Subcutaneous abdominal adipose tissue (tissue), 5 donors: ENCODE results near the gene MMP15.
A peak's percentile ranks its signal among the peaks of the same experiment; 100 is the strongest.
"Not testable (repeated sequence)": the region's sequence is repeated elsewhere in the genome, so short reads cannot be mapped to it uniquely, and the experiment has no call there.

Experiments
- H3K27ac ChIP-seq: one replicate; pipeline ENCODE4 v1.7.0; 2013; ENCODE audit warnings: low read depth, mild to moderate bottlenecking, inconsistent platforms, low read length, moderate library complexity
- H3K27me3 ChIP-seq, 5 donors: one replicate each; pipeline ENCODE4 v1.7.0; 2013; ENCODE audit warnings: low read length in 5 of 5, inconsistent platforms in 1 of 5; ENCODE audit not compliant: control insufficient read depth in 5 of 5, insufficient read depth in 4 of 5
- H3K36me3 ChIP-seq, 5 donors: one replicate each; pipeline ENCODE4 v1.7.0; 2013; ENCODE audit warnings: low read length in 5 of 5; ENCODE audit not compliant: control insufficient read depth in 5 of 5, insufficient read depth in 5 of 5
- H3K4me1 ChIP-seq, 5 donors: one replicate each; pipeline ENCODE4 v1.7.0; 2013; ENCODE audit warnings: low read length in 5 of 5, mild to moderate bottlenecking in 3 of 5, moderate library complexity in 1 of 5; ENCODE audit not compliant: control insufficient read depth in 5 of 5, insufficient read depth in 5 of 5
- H3K4me3 ChIP-seq, 5 donors: one replicate each; pipeline ENCODE4 v1.7.0; 2013; ENCODE audit warnings: low read length in 5 of 5, low read depth in 1 of 5
- H3K9ac ChIP-seq, 5 donors: one replicate each; pipeline ENCODE4 v1.7.0; 2013; ENCODE audit warnings: low read length in 5 of 5, mild to moderate bottlenecking in 4 of 5, moderate library complexity in 3 of 5
- H3K9me3 ChIP-seq, 5 donors: one replicate each; pipeline ENCODE4 v1.7.0; 2013; ENCODE audit warnings: low read length in 5 of 5; ENCODE audit not compliant: control insufficient read depth in 5 of 5
- donor health status: healthy.
- donor health status: healthy.
- donor health status: healthy.
- donor health status: healthy.
- donor health status: healthy.

Gene MMP15

DNA sequence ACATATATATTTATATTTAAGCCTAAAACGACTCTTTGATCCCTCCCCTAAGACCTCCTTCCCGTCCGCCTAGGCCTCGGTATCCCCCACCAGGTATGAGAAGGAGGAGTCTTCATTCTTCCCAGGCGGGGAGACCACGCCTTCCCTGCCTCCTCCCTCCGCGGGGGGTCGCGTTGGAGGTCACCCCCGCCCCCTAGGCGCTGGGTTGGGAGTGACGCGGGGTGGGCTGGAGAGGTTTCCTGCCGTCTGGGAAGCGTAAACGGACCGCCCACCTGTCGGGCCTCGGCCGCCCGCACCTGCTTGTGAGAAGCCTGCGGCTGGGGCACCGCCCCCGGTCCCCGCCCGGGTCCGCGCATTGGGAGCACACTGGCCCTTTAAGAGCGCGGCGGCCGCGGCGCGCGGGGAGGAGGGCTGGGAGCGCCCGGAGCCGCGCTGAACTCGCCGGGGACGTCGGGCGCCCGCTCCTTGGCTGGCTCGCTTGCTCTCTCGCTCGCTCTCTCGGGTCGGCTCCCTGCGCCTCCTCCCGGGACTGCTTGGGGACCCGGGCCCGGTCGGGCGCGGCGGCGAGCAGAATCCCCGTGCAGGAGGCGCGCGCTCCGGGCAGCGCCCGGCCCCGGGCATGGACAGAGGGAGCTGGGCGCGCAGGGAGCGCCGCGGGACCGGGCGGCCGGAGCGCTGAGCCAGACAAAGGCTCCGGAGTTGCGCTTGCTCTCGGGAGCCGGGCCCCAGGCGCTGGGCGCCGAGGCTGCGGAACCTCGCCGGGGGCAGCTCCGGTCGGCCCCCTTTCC lies at the start of gene MMP15:
Gene MMP15, plus strand, starts transcription at position 404 of the 788 bp plus-strand sequence. CDS start 597 bp downstream, outside the sequence.
- H3K4me1 ChIP-seq: peaks cover 16 to 88% (median 82%) of the 10 kb centered on the region in 5 donors
- H3K9me3 ChIP-seq: no peaks in the 10 kb centered on the region
- H3K36me3 ChIP-seq: no peaks in the 10 kb centered on the region
- H3K27ac ChIP-seq: peak within 1 kb of the TSS; percentile 69
- H3K4me3 ChIP-seq: peak within 1 kb of the TSS; percentile 66 to 85 (median 81)
- no peaks in the 10 kb centered on the region for H3K27me3 ChIP-seq
- peak within 1 kb of the TSS in 4 of 5 donors; percentile 19 to 74 (median 56) for H3K9ac ChIP-seq

DNA sequence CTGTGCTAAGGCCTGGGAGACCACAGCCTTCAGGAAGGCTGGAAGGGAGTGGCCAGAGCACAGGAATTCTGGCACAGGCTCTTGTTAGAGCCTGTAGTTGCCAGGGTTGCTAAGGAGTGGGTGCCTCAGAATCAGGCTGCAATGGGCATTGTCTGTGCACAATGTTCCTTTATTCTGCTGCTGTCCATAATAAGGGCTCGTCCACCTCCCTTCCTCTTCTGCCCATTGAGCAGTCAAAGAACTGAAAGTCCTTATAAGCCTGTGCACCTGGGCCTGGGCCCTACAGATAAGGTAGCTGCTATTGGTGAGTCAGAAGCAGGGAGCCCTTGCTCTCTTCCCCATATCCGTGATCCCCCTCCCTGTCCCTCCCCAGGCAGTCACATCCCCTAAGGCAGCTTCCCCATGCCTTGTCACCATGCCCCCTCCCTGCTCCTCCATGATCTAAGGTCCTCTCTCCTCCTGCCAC lies 49.2 kb upstream of the MMP15 start:
- Histone ChIP-seq H3K27ac (no peak overlapping the region), H3K9ac (no peak overlapping the region), H3K4me1 (no peaks in the 10 kb centered on the region), H3K27me3 (peaks cover 0 to 8% (median 4%) of the 10 kb centered on the region in 5 donors), H3K4me3 (no peak overlapping the region), H3K9me3 (no peaks in the 10 kb centered on the region), H3K36me3 (no peaks in the 10 kb centered on the region)

DNA sequence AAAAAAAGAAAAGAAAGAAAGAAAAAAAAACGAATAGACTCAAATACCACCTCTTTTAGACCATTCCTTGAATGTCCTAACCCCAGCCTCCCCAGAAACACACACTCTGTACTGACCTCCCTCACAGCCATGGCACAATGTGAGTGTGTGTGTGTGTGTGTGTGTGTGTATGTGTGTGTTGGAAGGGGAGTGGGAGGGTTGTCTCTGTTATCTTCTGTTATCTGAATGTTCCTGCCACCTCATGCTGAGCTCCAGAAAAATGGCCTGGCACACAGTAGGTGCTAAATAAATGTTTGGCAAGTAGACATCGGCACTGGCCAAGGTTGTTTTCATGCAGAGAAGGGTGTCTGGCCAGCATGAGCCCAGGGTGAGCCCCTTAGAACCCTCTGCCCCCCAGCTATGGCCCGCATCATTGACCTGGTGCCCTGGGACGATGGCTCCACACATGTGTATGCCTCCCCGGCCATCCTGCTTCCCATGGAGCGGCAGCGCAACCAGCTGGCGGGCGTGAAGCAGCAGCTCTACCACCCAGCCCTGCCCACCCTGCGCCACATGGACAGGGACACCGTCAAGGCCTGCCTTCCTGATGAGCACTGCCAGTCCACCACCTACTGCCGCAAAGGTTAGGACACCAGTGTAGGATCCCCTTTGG lies 48.0 kb upstream of the MMP15 start:
- H3K27me3 ChIP-seq: peaks cover 0 to 10% (median 7%) of the 10 kb centered on the region in 5 donors
- H3K36me3 ChIP-seq: no peaks in the 10 kb centered on the region
- no peak overlapping the region for H3K9ac ChIP-seq
- H3K27ac ChIP-seq: no peak overlapping the region
- H3K4me3 ChIP-seq: no peak overlapping the region
- no peaks in the 10 kb centered on the region for H3K4me1 ChIP-seq
- no peaks in the 10 kb centered on the region for H3K9me3 ChIP-seq

DNA sequence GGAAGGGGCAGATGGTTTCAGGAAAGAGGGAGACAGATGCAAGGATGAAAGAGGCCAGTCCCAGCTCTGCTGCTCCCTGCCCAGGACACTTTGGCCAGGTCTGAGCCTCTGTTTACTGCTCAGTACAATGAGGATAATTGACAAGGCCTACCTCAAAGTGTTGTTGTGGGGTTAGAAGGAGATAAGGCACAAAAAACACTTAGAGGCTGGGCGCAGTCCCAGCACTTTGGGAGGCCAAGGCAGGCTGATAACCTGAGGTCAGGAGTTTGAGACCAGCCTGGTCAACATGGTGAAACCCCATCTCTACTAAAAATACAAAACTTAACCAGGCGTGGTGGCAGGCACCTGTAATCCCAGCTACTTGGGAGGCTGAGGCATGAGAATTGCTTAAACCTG lies 47.5 kb upstream of the MMP15 start:
- H3K9me3 ChIP-seq, H3K27me3 ChIP-seq, H3K4me1 ChIP-seq, H3K4me3 ChIP-seq, H3K9ac ChIP-seq, H3K27ac ChIP-seq, H3K36me3 ChIP-seq: not testable (repeated sequence)

DNA sequence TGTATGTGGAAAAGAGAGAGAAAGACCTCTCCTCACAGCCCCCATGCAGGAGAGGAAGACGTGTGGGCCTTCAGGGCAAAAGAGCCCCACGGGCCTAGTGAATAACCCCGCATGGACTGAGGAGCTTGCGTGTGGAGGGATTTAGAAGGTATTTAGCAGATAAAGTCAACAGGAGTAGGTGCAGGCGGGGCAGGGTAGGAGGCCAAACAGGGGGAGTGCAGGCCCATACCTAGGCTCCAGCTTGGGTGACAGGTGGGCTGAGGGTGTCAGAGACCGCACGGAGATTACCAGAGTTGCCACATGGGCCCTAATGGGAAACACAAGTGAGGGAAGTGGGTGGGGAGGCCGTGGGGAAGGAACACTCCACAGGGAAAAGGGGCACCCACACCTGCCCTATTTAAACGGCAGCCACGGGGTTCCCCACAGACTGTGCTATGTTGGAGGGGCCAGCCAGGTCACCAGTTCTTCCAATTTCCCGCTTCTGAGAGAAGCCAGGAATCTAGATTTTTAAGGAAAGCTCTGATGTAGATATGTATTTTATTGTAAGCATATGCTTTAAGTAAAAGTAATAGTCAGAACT lies 46.5 kb upstream of the MMP15 start:
- peaks cover 0 to under 1% (median 0%) of the 10 kb centered on the region in 5 donors for H3K4me1 ChIP-seq
- H3K4me3 ChIP-seq: no peak overlapping the region
- H3K9ac ChIP-seq: no peak overlapping the region
- H3K27ac ChIP-seq: no peak overlapping the region
- H3K36me3 ChIP-seq: no peaks in the 10 kb centered on the region
- peaks cover 0 to 9% (median 7%) of the 10 kb centered on the region in 5 donors for H3K27me3 ChIP-seq
- H3K9me3 ChIP-seq: no peaks in the 10 kb centered on the region

DNA sequence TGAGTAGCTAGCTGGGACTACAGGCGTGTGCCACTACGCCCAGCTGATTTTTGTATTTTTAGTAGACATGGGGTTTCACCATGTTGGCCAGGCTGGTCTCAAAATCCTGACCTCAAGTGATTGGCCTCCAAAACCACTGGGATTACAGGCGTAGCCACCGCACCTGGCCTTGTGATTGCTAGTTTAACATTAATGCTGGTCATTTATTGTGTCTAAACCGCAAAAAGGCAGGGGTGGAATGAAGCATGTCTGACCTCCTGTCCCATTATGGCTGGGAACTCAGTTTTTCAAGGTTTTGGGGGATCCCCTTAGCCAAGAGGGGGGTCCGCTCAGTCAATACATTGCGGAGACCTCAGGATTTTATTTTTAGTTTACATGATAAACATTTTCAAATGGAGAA lies 43.9 kb upstream of the MMP15 start:
- H3K9me3 ChIP-seq: no peaks in the 10 kb centered on the region
- no peak overlapping the region for H3K4me3 ChIP-seq
- no peak overlapping the region for H3K9ac ChIP-seq
- peaks cover 0 to 15% (median 14%) of the 10 kb centered on the region in 5 donors for H3K4me1 ChIP-seq
- no peak overlapping the region for H3K27ac ChIP-seq
- no peaks in the 10 kb centered on the region for H3K36me3 ChIP-seq
- H3K27me3 ChIP-seq: peaks cover 0 to 11% (median 10%) of the 10 kb centered on the region in 5 donors

DNA sequence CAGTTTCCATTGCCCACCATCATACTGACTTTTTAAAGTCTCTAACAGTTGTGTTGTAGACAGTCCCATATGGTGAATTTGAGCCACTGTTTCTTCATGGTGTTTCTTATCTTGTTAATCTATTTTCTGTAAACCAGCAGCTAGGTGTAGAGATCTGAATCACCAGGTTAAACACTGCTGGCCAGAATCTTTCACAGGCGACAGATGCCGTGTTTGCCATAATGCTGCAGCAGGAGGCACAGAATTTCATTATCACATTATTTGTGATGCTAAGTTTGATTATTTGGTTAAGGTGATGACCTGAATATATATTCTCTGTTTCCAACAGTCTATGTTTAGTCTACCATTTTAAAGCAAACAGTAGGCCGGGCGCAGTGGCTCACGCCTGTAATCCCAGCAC lies 43.2 kb upstream of the MMP15 start:
- no peak overlapping the region for H3K9ac ChIP-seq
- peaks cover 0 to 11% (median 10%) of the 10 kb centered on the region in 5 donors for H3K27me3 ChIP-seq
- peaks cover 0 to 15% (median 14%) of the 10 kb centered on the region in 5 donors for H3K4me1 ChIP-seq
- H3K27ac ChIP-seq: no peak overlapping the region
- H3K4me3 ChIP-seq: no peak overlapping the region
- no peaks in the 10 kb centered on the region for H3K36me3 ChIP-seq
- H3K9me3 ChIP-seq: no peaks in the 10 kb centered on the region

DNA sequence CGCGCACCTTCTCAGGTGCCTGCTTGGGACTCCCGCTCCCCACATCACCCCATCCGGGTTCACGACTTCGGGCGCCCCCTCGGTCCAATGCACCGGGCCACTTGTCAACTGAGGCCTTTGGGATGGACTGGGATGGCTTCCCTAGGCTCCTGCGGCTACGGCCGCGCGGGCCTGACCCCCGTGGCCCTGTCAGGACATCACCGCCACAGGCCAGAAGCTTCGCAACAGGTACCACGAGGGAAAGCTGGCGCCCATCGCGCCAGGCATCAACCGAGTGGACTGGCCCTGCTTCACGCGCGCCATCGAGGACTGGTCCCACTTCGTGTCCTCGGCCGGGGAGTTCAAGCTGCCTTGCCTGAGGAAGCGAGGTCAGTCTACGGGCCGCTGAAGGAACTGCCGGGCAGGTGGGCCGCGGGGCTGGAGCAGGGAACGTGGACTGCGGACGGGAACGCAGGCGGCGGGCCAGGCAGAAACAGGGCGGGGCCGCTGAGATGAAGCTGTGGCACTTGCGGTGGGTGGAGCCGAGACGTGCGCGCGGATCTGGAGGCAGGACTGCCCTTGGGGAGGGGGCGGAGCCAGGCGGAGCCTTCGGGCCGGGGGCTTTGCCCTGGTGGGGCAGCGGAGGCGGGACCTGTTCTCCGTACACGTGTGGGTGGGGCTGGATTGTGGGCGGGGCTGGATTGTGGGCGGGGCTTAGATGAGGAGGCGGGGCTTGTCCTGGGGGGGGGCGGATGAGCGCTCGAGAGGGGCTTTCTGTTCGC lies 40.9 kb upstream of the MMP15 start:
- H3K27ac ChIP-seq: no peak overlapping the region
- peak overlapping the region in 3 of 5 donors; percentile 26 to 64 (median 37) for H3K9ac ChIP-seq
- peak overlapping the region in 4 of 5 donors; percentile 62 to 71 (median 66) for H3K4me3 ChIP-seq
- no peaks in the 10 kb centered on the region for H3K36me3 ChIP-seq
- H3K4me1 ChIP-seq: peaks cover 0 to 15% (median 14%) of the 10 kb centered on the region in 5 donors
- peaks cover 0 to 10% (median 9%) of the 10 kb centered on the region in 5 donors for H3K27me3 ChIP-seq
- H3K9me3 ChIP-seq: no peaks in the 10 kb centered on the region

DNA sequence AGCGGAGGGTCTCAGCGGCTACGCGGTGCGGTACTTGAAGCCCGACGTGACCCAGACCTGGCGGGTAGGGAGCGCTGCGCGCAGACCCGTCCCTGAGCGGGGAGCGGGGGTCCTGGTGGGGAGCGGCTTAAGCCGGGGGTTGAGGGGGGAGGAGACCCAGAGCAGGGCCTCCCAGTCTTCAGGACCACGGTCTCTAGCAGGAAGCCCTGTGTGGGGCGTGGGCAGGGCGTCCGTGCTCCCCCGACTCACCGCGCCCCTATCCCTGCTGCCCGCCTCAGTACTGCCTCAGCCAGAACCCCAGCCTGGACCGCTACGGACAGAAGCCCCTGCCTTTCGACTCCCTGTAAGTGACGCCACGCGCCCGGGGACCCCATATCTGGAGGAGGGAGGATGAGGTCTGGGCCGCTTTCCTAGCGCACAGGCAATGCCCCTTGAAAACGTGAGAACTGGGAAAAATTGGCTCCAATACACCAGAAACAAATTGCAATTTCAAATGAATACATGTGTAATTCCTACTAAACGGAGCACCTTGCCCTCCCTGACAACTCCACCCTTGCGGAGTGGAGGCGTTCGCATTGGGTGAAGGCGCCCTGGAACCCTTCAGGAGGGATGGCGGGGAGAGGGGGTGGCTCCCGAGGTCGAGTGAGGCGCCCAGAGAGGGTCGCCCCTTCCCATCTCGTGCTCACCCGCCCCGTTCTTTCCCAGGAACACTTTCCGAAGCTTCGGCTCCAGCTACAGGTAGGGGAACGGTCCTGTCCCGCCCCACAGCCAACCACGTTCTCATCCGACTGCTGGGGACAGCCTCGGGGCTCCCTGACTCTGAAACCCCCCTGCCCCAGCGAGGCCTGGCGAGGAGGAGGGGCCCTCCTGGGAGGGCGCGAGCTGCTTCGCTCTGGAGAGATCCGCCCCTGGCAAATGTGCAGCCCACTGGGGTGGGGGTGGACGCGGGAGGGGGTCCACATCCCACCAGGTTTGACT lies 40.1 kb upstream of the MMP15 start:
- Histone ChIP-seq H3K27ac (no peak overlapping the region), H3K27me3 (peaks cover 0 to 10% (median 9%) of the 10 kb centered on the region in 5 donors), H3K4me1 (peaks cover 0 to 15% (median 14%) of the 10 kb centered on the region in 5 donors), H3K4me3 (peak overlapping the region in 4 of 5 donors; percentile 62 to 71 (median 66)), H3K9me3 (no peaks in the 10 kb centered on the region), H3K36me3 (no peaks in the 10 kb centered on the region), H3K9ac (peak overlapping the region in 2 of 5 donors; percentile 48 to 62)
